Stimulated activated CD4-positive, alpha-beta T cell treated with anti-CD3 and anti-CD28 coated beads, Interleukin-4, amount 100 ng/mL, for 4 hours (primary cell): ENCODE results near the gene STK36.
A peak's percentile ranks its signal among the peaks of the same experiment; 100 is the strongest.

ENCODE experiments used
- DNase-seq, 2 experiments: peaks; one replicate each; pipeline ENCODE4 v3.0.0-alpha.2; 2020

STK36 gene

GRCh38 chr2:218664653-218665052 is 7.2 kb upstream of the STK36 start:
- DNase-seq: no peak

GRCh38 chr2:218671097-218671653 is 711 bp upstream of the STK36 start:
- no peak for DNase-seq

GRCh38 chr2:218679119-218679518 is 7.2 kb downstream of the STK36 start:
- no peak for DNase-seq

- DNase-seq: no peak
Observed at GRCh38 chr2:218680061-218680460, 8.2 kb downstream of the STK36 start.

DNA sequence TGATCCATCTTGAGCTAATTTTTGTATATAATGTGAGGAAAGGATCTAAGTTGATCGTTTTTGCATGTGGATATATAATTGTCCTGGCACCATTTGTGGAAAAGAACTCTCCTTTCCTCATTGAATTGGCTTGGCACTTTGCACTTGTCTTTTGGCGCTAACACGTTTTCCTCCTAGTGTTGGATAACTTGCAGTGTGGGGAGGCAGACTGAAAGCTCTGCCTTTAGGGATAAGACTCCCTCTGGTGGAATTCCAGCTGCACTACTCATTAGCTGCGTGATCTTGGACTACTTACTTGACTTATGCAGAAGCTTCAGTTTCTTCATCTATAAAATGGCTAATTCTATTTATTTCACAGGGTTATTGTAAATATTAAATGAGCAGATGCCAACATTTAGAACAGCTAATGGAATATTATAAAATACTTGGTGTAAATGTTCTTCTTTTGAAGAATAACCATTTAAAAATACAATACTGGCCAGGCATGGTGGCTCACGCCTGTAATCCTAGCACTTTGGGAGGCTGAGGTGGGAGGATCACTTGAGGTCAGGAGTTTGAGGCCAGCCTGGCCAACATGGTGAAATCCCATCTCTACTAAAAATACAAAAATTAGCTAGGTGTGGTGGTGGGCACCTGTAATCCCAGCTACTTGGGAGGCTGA is 15.6 kb downstream of the STK36 start:
- DNase-seq: peak in 1 of 2 experiments; percentile 17

GRCh38 chr2:218691234-218691633 is 19.3 kb downstream of the STK36 start:
- no peak for DNase-seq

GRCh38 chr2:218694405-218695145 is 22.7 kb downstream of the STK36 start:
- no peak for DNase-seq

GRCh38 chr2:218698885-218699284 is 27.0 kb downstream of the STK36 start:
- no peak for DNase-seq

DNA sequence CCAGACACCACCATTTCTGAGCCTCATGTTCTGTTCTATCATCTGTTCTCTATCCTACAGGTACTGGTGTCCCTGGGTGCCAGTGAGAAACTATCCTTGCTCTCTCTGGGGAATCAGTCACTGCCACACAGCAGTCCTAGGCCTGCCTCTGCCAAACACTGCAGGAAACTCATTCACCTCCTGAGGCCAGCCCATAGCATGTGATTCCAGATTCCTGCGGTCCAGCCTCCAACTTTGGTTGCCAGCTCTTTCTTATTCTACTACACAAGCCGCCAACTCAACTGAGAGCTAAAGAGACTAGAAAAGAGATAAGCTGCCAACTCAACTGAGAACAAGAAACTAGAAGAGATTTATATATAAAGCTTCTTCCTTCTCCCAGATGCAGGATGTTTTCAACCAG is 29.9 kb downstream of the STK36 start:
- DNase-seq: no peak

DNA sequence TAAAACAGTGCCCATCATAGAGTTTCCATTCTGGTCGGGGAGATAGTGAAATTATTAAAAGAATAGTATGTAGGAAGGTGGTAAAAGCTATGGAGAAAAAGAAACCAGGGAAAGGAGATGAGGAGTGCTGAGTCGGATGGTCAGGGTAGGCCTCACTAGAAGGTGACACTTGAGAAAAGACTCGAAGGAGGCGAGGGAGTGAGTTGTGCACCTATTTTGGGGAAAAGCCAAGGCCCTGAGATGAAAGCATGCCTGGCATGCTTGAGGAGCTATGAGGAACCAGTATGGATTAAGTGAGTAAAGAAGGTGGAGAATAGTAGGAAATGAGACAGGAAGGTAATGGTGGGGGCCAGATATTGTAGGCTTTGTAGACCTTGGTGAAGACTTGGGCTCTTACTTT is 31.5 kb downstream of the STK36 start:
- no peak for DNase-seq

DNA sequence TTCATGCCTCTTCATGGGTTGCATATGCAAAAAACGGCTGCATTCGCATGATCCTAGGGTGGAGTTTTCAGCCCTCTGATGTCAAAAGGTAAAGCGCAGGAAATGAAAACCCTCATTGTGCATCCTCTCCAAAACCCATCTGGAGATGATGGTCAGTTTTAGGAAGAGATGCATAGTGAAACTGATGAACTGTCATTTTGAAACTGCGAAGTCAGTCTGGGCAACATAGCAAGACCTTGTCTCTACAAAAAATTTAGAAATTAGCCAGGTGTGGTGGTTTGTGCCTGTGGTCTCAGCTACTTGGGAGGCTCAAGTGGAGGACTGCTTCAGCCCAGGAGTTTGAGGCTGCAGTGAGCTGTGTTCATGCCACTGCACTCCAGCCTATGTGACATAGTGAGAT is 36.2 kb downstream of the STK36 start:
- DNase-seq: no peak

DNA sequence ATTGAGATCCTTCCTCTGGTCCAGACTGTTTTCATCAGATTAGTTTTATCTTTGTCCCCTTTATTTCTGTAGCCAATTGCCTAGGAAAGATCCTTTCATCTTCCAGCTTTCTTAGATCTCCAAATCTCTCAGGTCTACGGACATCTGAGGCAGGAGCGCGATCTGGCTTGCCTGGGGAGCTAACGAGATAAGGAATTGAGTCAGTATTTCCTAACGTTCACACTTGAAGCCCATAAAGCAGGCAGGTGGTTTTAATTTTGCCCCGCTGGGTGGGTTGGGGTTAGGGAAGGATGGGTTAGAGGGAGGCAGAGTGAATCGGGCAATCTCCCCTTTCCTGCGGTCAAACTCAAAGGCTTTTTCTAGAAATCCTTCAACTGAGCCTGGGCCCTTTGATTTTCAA is 38.0 kb downstream of the STK36 start:
- no peak for DNase-seq

- DNase-seq: no peak
Observed at GRCh38 chr2:218710334-218710686, 38.4 kb downstream of the STK36 start.

GRCh38 chr2:218710687-218711549 is 39.0 kb downstream of the STK36 start, which contains the start of gene TTLL4:
TSS of gene TTLL4 (plus strand) at chr2:218710835. CDS start at chr2:218737677, 26,842 bp downstream.
- DNase-seq: peak; percentile 99

GRCh38 chr2:218711550-218711929 is 39.7 kb downstream of the STK36 start:
- DNase-seq: no peak

DNA sequence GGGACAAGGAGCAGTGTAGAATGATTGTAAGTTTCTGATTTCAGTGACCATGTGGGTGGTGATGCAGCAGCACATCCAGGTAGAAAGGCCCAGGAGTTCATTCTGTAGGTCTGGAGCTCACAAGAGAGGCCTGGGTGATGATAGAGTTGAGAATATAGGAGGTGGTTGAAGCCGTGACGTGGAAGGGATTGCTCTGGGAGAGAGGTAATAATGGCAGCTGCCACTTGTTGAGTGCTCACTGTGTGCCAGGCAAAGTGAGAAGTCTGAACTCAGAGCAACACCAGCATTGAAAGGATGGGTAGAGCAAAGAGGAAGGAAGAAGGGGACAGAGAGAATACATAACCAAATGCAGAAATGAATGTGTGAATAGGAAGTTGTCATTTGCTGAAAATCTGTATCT is 42.0 kb downstream of the STK36 start:
- no peak for DNase-seq

DNA sequence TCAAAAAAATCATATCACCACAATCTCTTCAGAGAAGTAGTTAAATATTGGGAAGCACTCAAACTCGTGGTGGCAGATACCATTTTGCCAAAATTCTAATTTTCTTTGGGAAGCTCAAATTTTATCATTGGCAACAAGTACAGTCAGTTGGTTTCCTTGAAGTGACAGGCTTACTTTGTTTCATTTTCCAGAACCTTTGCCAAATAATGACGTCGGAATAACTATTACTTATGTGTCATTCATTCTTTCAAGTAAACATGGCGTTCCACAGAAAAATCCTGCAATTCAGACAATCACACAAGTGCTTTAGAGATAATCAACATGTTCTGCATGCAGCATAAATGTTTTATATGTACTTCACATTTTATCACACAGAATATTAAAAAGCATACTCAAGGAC is 44.2 kb downstream of the STK36 start:
- no peak for DNase-seq

DNA sequence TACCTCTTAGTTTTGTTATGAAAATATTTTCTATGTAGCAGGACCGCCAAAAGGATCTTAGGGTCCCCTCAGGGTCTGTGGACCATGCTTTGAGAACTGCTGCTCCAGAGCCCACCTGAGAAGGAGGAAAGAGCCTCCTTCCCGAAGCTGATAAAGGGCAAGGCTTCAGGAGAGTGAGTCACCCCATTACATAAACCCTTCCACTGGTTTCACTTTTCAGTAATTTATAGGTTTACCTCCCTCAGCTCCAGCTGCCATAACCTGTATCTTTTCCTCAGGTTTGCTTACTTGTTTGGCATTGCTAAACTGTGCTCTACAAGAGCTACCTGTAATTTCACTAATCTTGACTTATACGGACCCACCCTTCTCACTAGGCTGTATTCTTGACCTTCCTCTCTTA is 45.4 kb downstream of the STK36 start:
- DNase-seq: no peak

DNA sequence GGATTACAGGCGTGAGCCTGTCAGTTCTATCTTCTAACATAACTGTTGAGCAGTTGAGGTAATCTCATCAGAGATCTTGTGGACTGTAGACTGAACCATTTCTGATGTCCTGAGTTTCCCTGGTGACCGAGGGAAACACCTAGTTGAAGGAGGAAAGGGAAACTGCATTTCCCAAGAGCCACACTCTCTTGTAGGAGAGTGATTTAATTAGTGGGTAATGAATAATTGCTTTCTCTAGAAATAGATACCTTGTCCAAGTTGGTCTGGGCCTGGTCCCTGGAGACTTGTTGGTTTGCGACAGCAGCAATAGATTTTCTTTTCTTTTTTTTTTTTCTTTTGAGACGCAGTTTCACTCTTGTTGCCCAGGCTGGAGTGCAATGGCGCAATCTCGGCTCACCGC is 46.2 kb downstream of the STK36 start:
- DNase-seq: no peak

GRCh38 chr2:218719457-218719856 is 47.6 kb downstream of the STK36 start:
- no peak for DNase-seq

DNA sequence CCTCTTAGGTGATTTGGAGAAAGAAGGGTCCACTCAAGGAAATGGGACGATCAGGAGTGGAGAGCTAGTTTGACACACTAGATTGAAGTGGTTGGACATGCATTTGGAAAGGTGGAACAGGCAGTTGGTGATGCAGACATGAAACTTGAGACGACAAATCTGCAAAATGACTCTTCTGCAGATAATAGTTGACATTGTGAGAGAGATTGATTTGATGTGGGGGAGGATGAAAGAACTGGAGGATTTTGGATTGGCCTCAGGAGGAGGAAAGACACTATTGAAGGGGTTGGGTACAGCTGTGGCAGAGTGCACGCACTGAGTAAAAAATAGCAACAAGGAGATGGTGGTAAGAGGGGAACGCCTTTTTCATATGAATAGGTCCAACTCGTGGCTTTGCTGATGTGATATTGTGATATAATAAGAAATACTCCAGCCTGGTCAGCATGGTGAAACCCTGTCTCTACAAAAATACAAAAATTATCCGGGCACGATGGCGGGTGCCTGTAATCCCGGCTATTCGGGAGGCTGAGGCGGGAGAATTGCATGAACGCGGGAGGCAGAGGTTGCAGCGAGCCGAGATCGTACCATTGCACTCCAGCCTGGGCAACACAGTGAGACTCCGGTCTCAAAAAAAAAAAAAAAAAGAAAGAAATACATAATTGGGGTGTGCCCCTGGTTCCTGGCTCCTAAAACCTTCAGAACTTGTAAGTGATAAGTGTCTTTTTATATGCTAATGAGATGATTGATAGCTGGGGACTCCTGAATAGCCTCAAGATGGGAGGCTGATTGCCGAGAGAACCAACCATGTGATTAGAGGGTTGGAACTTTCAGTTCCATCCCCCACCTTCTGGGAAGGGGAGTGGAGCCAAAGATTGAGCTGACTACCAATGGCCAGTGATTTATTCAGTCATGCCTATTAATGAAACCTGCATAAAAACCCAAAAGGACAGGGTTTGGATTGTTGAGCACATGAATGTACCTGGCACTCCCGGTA is 48.5 kb downstream of the STK36 start:
- no peak for DNase-seq

- DNase-seq: no peak
Observed at GRCh38 chr2:218721488-218721887, 49.6 kb downstream of the STK36 start.
